ENCODE measurements around the gene FAM24A. TPM values are rescaled to one million over a fixed set of nuclear protein-coding genes. Genes with fewer than 3 reads are reported as not detected.
"Not testable (repeated sequence)": the region's sequence is repeated elsewhere in the genome, so short reads cannot be mapped to it uniquely, and the experiment has no call there.

FAM24A gene
- not detected in 2 replicates for total RNA-seq (2014; rRNA removed; shearing (Covaris generic))

GRCh38 chr10:122910310-122910709 is at the start of gene FAM24A:
Gene FAM24A (plus strand): TSS chr10:122910610. CDS start chr10:122911635, 1,025 bp downstream.
- H3K4me1 ChIP-seq: no peaks in the 10 kb centered on the region
- H3K36me3 ChIP-seq: no peaks in the 10 kb centered on the region
- H3K27me3 ChIP-seq: no peaks in the 10 kb centered on the region
- no peaks in the 10 kb centered on the region for H3K9me3 ChIP-seq (replicated peaks)
- no peak within 1 kb of the TSS for H3K4me3 ChIP-seq
- H3K27ac ChIP-seq: no peak within 1 kb of the TSS
- DNase-seq: no peak

DNA sequence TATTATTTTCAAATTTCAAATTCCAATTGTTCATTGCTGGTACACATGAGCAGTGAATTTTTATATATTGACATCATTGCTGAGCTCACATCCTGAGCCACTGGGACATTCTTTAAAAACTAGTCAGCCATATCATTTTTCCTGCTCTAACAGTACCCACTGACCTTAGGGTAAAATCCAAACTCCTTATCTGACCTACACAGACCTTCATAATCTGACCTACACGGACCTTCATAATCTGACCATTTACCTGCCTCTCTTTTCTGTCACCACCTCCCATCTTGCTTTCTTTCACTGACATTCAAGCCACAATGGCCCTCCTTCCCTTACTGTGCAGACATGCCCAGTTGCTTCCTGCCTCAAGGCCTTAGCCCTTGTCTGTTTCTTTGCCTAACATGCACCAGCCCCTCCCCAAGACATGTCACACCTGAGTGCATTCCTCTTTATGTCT is 48.7 kb upstream of the FAM24A start:
- Histone ChIP-seq H3K9me3 (replicated peaks) (peaks cover 3% of the 10 kb centered on the region; the same call in 1 of the 2 replicates), H3K36me3 (peaks cover 14% of the 10 kb centered on the region), H3K4me1 (peaks cover 49% of the 10 kb centered on the region), H3K4me3 (no peak overlapping the region), H3K27me3 (no peaks in the 10 kb centered on the region), H3K27ac (peak overlapping the region; percentile 63)
- peak in 1 of 2 experiments; percentile 41 for DNase-seq

DNA sequence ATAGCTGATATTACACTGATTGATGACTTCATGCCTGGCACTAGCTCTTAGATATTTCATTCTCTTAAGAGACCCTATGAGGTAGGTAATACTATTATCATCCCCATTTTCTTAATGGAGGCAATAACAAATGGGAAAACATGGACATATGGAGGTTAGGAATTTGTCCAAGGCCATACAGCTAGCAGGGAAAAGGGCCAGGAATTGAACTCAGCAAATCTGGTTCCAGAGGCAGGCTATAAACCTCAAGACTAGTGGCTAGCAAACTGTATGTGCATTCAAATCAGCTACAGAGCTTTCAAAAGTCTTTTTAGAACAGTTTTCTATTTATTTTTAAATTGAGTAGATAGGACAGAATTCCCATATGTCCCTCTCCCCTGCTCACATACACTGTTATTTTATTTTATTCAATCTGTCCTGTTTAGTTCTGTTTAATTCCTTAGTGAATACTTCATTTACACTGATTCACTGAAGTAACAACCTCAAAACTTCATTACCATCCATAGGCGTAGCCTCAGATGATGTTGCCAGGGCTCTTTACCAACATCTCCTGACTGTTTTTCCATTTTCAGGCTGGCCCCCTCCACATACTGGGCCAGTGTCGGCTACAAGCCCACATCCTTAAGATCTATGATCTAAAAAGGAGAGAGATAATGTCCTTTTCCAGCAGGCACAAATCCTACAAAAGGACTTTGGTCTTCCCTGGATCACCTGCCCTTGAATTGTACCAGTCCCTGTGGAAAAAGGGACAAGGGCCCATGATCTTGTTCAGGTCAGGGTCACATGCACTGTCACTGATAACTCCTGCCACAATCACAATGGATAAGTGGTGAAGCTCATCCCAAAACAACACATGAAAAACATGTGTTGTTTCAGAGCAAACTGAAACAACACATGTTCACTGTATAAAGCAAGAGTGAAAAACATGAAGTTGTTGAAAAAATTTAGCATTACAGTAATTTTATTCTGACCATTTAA is 46.9 kb upstream of the FAM24A start:
- Histone ChIP-seq H3K36me3 (peaks cover 9% of the 10 kb centered on the region), H3K27ac (no peak overlapping the region), H3K4me1 (peaks cover 41% of the 10 kb centered on the region), H3K27me3 (no peaks in the 10 kb centered on the region), H3K4me3 (no peak overlapping the region), H3K9me3 (replicated peaks) (peaks cover 7% of the 10 kb centered on the region; the same call in 1 of the 2 replicates)
- DNase-seq: no peak

DNA sequence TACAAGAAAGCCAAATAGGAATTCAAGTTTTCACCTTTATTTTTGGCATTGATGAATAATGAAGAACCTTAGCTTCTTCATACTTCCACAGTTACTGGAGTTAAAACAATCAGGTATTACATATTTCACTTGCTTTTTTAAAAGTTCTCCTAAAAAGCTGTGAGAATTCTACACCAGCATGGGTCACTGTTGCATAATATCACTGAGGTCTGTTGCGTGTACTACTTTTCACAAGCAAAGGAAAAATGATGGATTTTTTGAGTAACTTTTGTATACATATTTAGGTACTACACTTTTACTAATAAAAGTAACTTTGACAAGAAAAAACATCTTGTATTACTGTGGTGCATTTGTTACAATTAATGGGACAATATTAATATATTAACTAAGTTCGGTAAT is 46.2 kb upstream of the FAM24A start:
- Histone ChIP-seq H3K9me3 (replicated peaks) (peaks cover 7% of the 10 kb centered on the region; the same call in 1 of the 2 replicates), H3K4me1 (peaks cover 41% of the 10 kb centered on the region), H3K27me3 (no peaks in the 10 kb centered on the region), H3K36me3 (peaks cover 3% of the 10 kb centered on the region), H3K4me3 (no peak overlapping the region), H3K27ac (no peak overlapping the region)
- no peak for DNase-seq

- H3K27me3 ChIP-seq: no peaks in the 10 kb centered on the region
- H3K9me3 ChIP-seq (replicated peaks): peaks cover 7% of the 10 kb centered on the region; the same call in 1 of the 2 replicates
- peaks cover 3% of the 10 kb centered on the region for H3K36me3 ChIP-seq
- DNase-seq: no peak
- peaks cover 41% of the 10 kb centered on the region for H3K4me1 ChIP-seq
- H3K27ac ChIP-seq: no peak overlapping the region; the same call in 1 of the 2 replicates
- H3K4me3 ChIP-seq: no peak overlapping the region
These were observed 45.5 kb upstream of the FAM24A start for GRCh38 chr10:122864901-122865300.

GRCh38 chr10:122866757-122867482 is 43.5 kb upstream of the FAM24A start:
- not testable (repeated sequence) for H3K4me3 ChIP-seq; H3K9me3 ChIP-seq (replicated peaks); H3K36me3 ChIP-seq; H3K27ac ChIP-seq; H3K27me3 ChIP-seq; DNase-seq
- H3K4me1 ChIP-seq: peaks cover 25% of the 10 kb centered on the region

DNA sequence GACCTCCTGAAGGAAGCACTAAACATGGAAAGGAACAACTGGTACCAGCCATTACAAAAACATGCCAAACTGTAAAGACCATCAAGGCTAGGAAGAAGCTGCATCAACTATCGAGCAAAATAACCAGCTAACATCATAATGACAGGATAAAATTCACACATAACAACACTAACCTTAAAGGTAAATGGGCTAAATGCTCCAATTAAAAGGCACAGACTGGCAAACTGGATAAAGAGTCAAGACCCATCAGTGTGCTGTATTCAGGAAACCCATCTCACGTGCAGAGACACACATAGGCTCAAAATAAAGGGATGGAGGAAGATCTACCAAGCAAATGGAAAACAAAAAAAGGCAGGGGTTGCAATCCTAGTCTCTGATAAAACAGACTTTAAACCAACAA is 41.6 kb upstream of the FAM24A start:
- not testable (repeated sequence) for DNase-seq, H3K27ac ChIP-seq, H3K27me3 ChIP-seq, H3K4me3 ChIP-seq, H3K36me3 ChIP-seq
- peaks cover 13% of the 10 kb centered on the region for H3K4me1 ChIP-seq
- peaks cover 13% of the 10 kb centered on the region; the same call in 1 of the 2 replicates for H3K9me3 ChIP-seq (replicated peaks)

DNA sequence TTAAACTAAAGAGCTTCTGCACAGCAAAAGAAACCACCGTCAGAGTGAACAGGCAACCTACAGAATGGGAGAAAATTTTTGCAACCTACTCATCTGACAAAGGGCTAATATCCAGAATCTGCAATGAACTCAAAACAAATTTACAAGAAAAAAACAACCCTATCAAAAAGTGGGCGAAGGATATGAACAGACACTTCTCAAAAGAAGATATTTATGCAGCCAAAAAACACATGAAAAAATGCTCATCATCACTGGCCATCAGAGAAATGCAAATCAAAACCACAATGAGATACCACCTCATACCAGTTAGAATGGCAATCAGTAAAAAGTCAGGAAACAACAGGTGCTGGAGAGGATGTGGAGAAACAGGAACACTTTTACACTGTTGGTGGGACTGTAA is 38.5 kb upstream of the FAM24A start:
- H3K4me1 ChIP-seq; H3K9me3 ChIP-seq (replicated peaks); DNase-seq; H3K27me3 ChIP-seq; H3K4me3 ChIP-seq; H3K27ac ChIP-seq: not testable (repeated sequence)
- peaks cover 31% of the 10 kb centered on the region for H3K36me3 ChIP-seq

- Histone ChIP-seq H3K36me3 (peaks cover 35% of the 10 kb centered on the region), H3K9me3 (replicated peaks) (peaks cover 6% of the 10 kb centered on the region; the same call in 1 of the 2 replicates), H3K4me1 (peaks cover 6% of the 10 kb centered on the region; the same call in 1 of the 2 replicates), H3K4me3 (no peak overlapping the region), H3K27me3 (no peaks in the 10 kb centered on the region), H3K27ac (no peak overlapping the region)
- no peak for DNase-seq
These were observed 34.5 kb upstream of the FAM24A start for GRCh38 chr10:122875843-122876466.

DNA sequence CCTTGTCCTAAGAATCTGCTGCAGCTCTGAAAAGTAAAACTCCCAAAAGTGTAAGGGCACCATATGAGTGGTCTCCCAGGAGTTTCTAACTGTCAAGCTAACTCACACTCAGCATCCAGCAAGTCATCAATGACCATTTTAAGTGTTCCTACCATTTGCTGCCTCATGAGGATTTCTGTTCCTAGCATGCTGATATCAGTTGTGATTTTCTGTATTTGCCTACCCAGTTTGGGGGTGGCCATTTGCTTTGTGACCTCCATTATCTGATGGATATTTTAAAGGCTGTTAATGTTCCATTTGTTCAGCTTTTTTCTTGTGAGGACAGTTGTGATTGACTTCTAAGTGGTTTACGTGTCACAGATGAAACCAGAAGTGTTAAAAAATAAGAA is 33.9 kb upstream of the FAM24A start:
- H3K4me1 ChIP-seq: peaks cover 6% of the 10 kb centered on the region; the same call in 1 of the 2 replicates
- no peak overlapping the region for H3K4me3 ChIP-seq
- no peak overlapping the region for H3K27ac ChIP-seq
- peaks cover 35% of the 10 kb centered on the region for H3K36me3 ChIP-seq
- DNase-seq: no peak
- no peaks in the 10 kb centered on the region for H3K27me3 ChIP-seq
- H3K9me3 ChIP-seq (replicated peaks): peaks cover 6% of the 10 kb centered on the region; the same call in 1 of the 2 replicates

- no peak overlapping the region for H3K4me3 ChIP-seq
- no peak for DNase-seq
These were observed 33.1 kb upstream of the FAM24A start for GRCh38 chr10:122877264-122877663.

GRCh38 chr10:122878799-122879338 is 31.5 kb upstream of the FAM24A start:
- Histone ChIP-seq H3K27ac (peak overlapping the region; percentile 79), H3K4me1 (peaks cover 6% of the 10 kb centered on the region; the same call in 1 of the 2 replicates), H3K27me3 (no peaks in the 10 kb centered on the region), H3K36me3 (peaks cover 29% of the 10 kb centered on the region), H3K9me3 (replicated peaks) (no peaks in the 10 kb centered on the region), H3K4me3 (peak overlapping the region; percentile 71)
- DNase-seq: no peak

More at GRCh38 chr10:122877264-122877663, 33.1 kb upstream of the FAM24A start:
- Histone ChIP-seq H3K4me1 (peaks cover 6% of the 10 kb centered on the region; the same call in 1 of the 2 replicates), H3K9me3 (replicated peaks) (peaks cover under 1% of the 10 kb centered on the region; the same call in 1 of the 2 replicates), H3K27me3 (no peaks in the 10 kb centered on the region), H3K36me3 (peaks cover 35% of the 10 kb centered on the region), H3K27ac (no peak overlapping the region)

- no peaks in the 10 kb centered on the region for H3K27me3 ChIP-seq
- peaks cover 21% of the 10 kb centered on the region for H3K36me3 ChIP-seq
- H3K9me3 ChIP-seq (replicated peaks): no peaks in the 10 kb centered on the region
- H3K4me3 ChIP-seq: peak within 1 kb of the TSS; percentile 71
- H3K4me1 ChIP-seq: peaks cover 6% of the 10 kb centered on the region; the same call in 1 of the 2 replicates
- peak within 1 kb of the TSS; percentile 79 for H3K27ac ChIP-seq
- peak; percentile 97 to 99 for DNase-seq
These were observed 30.8 kb upstream of the FAM24A start, which contains the start of gene FAM24B for GRCh38 chr10:122879339-122880273. Gene FAM24B (minus strand): TSS chr10:122879581. CDS start chr10:122850515, 29,066 bp downstream.
